GM10248 (cell line): Measurements from ENCODE around the gene DRP2.
"Not testable (repeated sequence)": the region's sequence is repeated elsewhere in the genome, so short reads cannot be mapped to it uniquely, and the experiment has no call there.

Source experiments
- CTCF ChIA-PET: fragments of 300-600 bp; sonication (Branson Sonifier 250); formaldehyde crosslinking; extraction: SDS; loops from one replicate; lab custom pipeline; 2021; ENCODE audit warnings: antibody characterized with exemption; lab: Yijun Ruan, JAX
- POLR2A ChIA-PET: fragments of 350-650 bp; sonication (Branson Sonifier 250); formaldehyde crosslinking; extraction: SDS; loops from one replicate; lab custom pipeline; 2020; ENCODE audit warnings: antibody characterized with exemption; lab: Yijun Ruan, JAX
- DNase-seq: peaks from one replicate; pipeline ENCODE4 v3.0.0; 2012; ENCODE audit errors: extremely low spot score
- TF ChIP-seq, protein P1 (sequence below): IDR thresholded peaks from 2 replicates; pipeline ENCODE4 v1.5.1; 2012; ENCODE audit warnings: mild to moderate bottlenecking, low read depth; ENCODE audit errors: extremely low read depth, missing control alignments, control extremely low read depth

The DRP2 gene, protein sequence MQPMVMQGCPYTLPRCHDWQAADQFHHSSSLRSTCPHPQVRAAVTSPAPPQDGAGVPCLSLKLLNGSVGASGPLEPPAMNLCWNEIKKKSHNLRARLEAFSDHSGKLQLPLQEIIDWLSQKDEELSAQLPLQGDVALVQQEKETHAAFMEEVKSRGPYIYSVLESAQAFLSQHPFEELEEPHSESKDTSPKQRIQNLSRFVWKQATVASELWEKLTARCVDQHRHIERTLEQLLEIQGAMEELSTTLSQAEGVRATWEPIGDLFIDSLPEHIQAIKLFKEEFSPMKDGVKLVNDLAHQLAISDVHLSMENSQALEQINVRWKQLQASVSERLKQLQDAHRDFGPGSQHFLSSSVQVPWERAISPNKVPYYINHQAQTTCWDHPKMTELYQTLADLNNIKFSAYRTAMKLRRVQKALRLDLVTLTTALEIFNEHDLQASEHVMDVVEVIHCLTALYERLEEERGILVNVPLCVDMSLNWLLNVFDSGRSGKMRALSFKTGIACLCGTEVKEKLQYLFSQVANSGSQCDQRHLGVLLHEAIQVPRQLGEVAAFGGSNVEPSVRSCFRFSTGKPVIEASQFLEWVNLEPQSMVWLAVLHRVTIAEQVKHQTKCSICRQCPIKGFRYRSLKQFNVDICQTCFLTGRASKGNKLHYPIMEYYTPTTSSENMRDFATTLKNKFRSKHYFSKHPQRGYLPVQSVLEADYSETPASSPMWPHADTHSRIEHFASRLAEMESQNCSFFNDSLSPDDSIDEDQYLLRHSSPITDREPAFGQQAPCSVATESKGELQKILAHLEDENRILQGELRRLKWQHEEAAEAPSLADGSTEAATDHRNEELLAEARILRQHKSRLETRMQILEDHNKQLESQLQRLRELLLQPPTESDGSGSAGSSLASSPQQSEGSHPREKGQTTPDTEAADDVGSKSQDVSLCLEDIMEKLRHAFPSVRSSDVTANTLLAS

DNA sequence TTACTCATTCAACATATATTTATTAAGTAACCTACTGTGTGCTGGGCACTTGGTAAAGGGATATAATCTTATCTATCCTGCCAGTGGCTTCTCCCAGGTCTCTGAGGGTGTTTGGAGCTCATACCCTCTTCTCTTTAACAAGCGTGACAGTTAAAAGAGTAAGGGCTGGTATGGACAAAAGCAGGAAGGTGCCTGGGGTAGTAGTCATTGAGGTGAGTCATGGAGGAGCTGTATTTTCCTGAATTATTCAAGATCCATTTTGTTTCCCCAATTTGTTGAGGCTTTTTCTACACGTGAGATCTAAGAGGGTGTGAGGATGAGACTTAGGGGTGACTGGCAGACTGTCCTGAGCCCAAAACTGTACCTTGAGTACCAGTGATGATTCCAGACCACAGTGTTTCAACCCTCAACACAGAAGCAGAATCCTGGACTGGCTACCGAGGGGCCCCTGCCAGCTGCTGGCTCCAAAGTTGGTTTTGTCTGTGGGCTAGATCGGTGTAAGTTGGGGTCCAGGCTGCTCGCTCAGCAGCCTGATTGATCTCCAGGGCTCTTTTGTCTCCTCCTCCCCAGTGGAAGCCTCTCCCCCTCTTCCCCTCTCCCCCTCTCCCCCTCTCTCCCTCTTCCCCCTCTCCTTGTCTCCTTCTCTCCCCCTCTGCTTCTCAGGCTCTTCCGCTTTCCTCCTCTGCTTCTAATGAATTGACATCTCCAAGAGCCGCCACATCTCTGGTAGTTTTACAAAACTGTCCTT, at the start of gene DRP2:
DRP2 (plus strand) TSS at position 671 of the 748 bp plus-strand sequence. CDS start 11,862 bp downstream, outside the sequence.
- TF ChIP-seq, protein P1, sequence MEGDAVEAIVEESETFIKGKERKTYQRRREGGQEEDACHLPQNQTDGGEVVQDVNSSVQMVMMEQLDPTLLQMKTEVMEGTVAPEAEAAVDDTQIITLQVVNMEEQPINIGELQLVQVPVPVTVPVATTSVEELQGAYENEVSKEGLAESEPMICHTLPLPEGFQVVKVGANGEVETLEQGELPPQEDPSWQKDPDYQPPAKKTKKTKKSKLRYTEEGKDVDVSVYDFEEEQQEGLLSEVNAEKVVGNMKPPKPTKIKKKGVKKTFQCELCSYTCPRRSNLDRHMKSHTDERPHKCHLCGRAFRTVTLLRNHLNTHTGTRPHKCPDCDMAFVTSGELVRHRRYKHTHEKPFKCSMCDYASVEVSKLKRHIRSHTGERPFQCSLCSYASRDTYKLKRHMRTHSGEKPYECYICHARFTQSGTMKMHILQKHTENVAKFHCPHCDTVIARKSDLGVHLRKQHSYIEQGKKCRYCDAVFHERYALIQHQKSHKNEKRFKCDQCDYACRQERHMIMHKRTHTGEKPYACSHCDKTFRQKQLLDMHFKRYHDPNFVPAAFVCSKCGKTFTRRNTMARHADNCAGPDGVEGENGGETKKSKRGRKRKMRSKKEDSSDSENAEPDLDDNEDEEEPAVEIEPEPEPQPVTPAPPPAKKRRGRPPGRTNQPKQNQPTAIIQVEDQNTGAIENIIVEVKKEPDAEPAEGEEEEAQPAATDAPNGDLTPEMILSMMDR, result no peak
- ChIA-PET POLR2A (no interaction called here), CTCF (no interaction called here)
- no peak for DNase-seq

DNA sequence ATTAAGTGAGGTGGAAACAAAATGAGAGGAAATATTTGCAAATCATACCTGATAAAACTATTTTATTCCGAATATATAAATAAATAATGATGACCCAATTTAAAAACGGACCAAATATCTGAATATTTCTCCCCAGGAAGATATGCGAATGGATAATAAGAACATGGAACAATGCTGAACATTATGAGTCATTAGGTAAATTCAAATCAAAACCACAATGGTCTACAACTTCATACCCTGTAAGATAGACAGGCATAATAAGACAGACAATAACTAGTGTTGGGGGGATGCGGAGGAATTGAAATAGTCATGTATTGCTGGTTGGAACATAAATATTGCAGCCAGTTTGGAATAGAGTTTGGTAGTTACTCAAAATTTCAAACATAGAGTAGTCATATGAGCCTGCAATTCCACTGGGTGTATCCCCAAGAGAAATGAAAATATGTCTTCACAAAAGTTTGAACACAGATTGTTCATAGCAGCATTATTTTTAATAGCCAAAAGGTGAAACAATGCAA, 47.6 kb upstream of the DRP2 start:
- CTCF ChIA-PET, result no interaction called here
- DNase-seq, result no peak
- TF ChIP-seq, protein P1, result no peak
- POLR2A ChIA-PET, result no interaction called here

DNA sequence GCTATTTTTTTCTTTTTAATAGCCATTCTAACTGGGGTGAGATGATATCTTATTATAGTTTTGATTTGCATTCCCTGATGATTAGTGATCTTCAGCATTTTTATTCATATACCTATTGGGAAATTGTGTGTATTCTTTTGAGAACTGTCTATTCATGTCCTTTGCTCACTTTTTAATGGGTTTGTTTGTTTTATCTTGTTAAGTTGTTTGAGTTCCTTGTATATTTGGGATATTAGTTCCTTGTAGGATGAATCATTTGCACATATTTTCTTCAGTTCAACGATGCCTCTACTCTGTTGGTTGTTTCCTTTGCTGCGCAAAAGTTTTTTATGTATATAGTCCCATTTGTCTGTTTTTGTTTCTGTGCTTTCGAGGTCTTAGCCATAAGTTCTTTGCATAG, 43.1 kb upstream of the DRP2 start:
- TF ChIP-seq, protein P1, result no peak
- ChIA-PET CTCF (no interaction called here), POLR2A (no interaction called here)
- no peak for DNase-seq

DNA sequence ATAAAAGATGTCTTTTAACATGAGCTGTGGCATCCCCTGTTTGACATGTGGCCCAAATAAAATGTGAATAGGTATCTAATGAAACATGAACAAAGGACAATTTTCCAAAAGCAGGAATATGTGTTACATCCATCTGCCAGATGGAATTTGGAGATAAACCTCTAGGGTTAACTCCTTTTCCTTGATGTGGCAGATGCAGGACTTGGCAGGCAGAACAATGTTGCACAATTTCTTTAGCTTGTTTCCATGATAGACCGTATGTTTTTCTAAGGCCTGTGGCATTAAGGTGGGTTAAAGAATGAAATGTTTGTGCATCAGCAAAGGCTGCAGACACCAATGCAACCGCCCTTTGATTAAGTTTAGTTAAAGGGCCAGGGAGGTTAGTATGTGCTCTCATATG, 34.7 kb upstream of the DRP2 start:
- POLR2A ChIA-PET, DNase-seq, CTCF ChIA-PET: not testable (repeated sequence)

DNA sequence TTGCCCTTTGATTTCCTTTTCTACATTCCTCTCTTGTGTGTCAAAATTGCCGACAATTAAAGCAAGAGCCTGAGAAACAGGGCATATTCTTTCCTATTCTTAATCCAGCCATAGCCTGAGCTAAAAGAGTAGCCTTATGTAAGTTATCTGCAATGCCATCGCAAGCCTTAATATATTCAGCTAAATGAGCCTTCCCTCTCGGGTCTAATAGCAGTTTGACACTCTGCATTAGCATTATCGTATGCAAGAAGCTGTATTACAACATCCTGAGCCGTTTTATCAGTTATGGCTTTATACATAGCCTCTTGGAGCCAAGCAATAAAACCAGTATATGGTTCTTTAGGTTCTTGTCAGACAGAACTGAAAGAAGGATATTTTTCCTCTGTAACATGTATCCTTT, 31.6 kb upstream of the DRP2 start:
- DNase-seq, CTCF ChIA-PET, POLR2A ChIA-PET: not testable (repeated sequence)

DNA sequence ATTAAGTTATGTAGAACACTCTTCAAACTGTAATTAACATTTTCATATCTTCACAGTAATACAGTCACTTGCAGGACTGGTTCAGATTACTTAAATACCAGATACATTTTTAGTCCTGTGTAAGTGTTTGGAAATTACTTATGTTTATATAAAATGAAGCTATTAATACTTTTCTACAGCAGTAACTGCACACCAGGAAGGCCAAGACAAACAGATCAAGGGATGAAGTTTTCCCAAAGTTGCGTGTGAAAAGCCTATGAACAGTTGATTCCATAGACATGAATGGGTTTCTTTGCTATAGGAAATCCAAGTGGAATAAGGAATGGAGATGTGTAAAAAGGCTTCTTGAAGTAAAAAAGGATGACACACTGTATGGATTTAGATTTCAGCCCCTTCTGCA, 28.9 kb upstream of the DRP2 start:
- no peak for DNase-seq
- POLR2A ChIA-PET, result no interaction called here
- CTCF ChIA-PET, result no interaction called here
- TF ChIP-seq, protein P1, result no peak

DNA sequence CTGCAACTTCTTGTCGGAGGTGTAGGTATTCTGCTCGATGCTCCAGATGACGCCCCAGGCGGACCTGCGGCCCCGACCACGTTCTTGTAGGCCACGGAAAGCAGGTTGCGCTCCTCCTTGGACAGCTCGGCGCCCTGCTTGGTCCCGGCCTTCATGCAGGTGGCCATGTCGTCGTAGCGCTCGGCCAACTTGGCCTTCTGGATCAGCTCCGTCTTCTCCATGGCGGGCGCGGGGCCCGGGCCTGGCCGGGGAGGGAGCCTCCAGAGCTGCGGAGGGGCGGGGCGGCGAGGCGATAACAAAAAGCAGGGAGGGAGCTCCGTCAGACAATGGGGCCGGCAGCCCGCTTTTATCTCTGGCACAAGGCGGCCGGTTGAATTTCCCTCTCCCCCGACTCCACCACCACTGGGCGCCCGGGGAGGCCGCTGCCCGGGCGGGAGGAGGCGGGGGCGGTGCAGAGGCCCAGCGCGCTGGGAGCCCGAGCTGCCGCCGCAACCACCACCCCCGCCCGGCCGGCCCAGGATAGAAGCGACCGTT, 28.3 kb upstream of the DRP2 start:
- DNase-seq, result no peak
- POLR2A ChIA-PET, result no interaction called here
- TF ChIP-seq, protein P1, result no peak
- CTCF ChIA-PET, result no interaction called here
